Vagina (tissue), 2 donors: ENCODE results near the gene C16orf95.

ENCODE experiments used
- CTCF ChIP-seq, 3 experiments: fragments of 450-650 bp in 2 of 3; fragments of 200-600 bp in 1 of 3; sonication (generic) in 1 of 3; IDR thresholded peaks; one replicate each; pipeline ENCODE4 v1.5.1; 2017 to 2019; ENCODE audit warnings: antibody characterized with exemption in 3 of 3, mild to moderate bottlenecking in 2 of 3, moderate library complexity in 2 of 3
- POLR2A ChIP-seq, 2 donors: fragments of 450-650 bp; IDR thresholded peaks; one replicate each; pipeline ENCODE4 v1.6.1; 2017; ENCODE audit warnings: antibody characterized with exemption in 2 of 2, mild to moderate bottlenecking in 2 of 2, moderate library complexity in 2 of 2
- POLR2AphosphoS5 ChIP-seq, 2 donors: sonication (generic); formaldehyde crosslinking; IDR thresholded peaks; one replicate each; pipeline ENCODE4 v1.9.0; 2017; ENCODE audit warnings: antibody characterized with exemption in 2 of 2, mild to moderate bottlenecking in 2 of 2, low read depth in 1 of 2; ENCODE audit not compliant: insufficient read depth in 1 of 2

- TF ChIP-seq POLR2A (IDR thresholded peaks at IDR 0.05) (no peak), POLR2AphosphoS5 (IDR thresholded peaks at IDR 0.05; ENCODE audit: insufficient read depth in 1 of 2, low read depth in 1 of 2) (no peak), CTCF (IDR thresholded peaks at IDR 0.05) (no peak)
Measured at GRCh38 chr16:87319997-87320491, 2.9 kb upstream of the C16orf95 start.
